ENCODE data around the gene DNAH14.

DNA sequence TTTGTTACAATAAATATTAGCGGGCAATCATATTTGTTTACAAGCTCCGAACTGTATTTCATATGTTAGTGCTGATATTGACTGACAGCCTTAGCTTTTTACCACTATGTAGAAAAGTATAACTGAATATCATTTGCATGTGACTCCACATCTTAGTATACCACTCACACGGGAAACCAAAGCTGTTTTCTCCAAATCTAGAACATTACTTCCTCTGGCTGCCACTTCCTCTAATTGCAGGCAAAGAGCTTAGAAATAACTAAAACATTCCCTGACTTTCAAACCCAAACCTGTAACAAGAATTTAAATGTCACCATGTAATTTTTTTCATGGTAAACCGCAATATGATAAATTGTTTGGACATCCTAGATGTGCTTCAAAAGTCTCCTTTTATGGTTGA is 323.7 kb downstream of the DNAH14 start:
- TF ChIP-seq, protein P1, sequence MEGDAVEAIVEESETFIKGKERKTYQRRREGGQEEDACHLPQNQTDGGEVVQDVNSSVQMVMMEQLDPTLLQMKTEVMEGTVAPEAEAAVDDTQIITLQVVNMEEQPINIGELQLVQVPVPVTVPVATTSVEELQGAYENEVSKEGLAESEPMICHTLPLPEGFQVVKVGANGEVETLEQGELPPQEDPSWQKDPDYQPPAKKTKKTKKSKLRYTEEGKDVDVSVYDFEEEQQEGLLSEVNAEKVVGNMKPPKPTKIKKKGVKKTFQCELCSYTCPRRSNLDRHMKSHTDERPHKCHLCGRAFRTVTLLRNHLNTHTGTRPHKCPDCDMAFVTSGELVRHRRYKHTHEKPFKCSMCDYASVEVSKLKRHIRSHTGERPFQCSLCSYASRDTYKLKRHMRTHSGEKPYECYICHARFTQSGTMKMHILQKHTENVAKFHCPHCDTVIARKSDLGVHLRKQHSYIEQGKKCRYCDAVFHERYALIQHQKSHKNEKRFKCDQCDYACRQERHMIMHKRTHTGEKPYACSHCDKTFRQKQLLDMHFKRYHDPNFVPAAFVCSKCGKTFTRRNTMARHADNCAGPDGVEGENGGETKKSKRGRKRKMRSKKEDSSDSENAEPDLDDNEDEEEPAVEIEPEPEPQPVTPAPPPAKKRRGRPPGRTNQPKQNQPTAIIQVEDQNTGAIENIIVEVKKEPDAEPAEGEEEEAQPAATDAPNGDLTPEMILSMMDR (IDR thresholded peaks at IDR 0.05 in 2 of 3, conservative IDR thresholded peaks at IDR 0.05 in 1 of 3; ENCODE audit: borderline replicate concordance in 1 of 3, insufficient read depth in 1 of 3, low read depth in 2 of 3, low read length in 2 of 3) = no peak
- no peak for TF ChIP-seq CEBPB (IDR thresholded peaks at IDR 0.05; ENCODE audit: low read depth)
